Kidney epithelial cell (primary cell): Measurements from ENCODE around the gene SCARB2. TPM values are rescaled to one million over a fixed set of nuclear protein-coding genes. Genes with fewer than 3 reads are reported as not detected.

ENCODE experiments used
- DNase-seq: peaks from one replicate; pipeline ENCODE4 v3.0.0-alpha.2; 2010; ENCODE audit warnings: low read depth
- H3K27me3 ChIP-seq: 2 replicates; pipeline ENCODE4 v1.6.0; 2011; ENCODE audit warnings: low read length; ENCODE audit not compliant: control insufficient read depth, insufficient read depth
- H3K36me3 ChIP-seq: 2 replicates; pipeline ENCODE4 v1.5.1; 2011; ENCODE audit warnings: low read length; ENCODE audit not compliant: control insufficient read depth, insufficient read depth
- H3K4me3 ChIP-seq: 2 replicates; pipeline ENCODE4 v1.5.1; 2011; ENCODE audit warnings: low read depth, mild to moderate bottlenecking, control low read depth, low read length
- CTCF ChIP-seq: IDR thresholded peaks from 2 replicates; pipeline ENCODE4 v1.5.1; 2011; ENCODE audit warnings: mild to moderate bottlenecking, moderate library complexity, low read length, control low read depth, inconsistent platforms; ENCODE audit not compliant: insufficient read depth, poor library complexity, severe bottlenecking
- total RNA-seq: library from RNA; depleted of rRNA; stranded (reverse); fragments of >200 nt; gene quantifications from 2 replicates; pipeline ENCODE4 v1.2.3, GENCODE V29; 2015

SCARB2 gene
- total RNA-seq, 1 donor from 2014 or later = 141 TPM

- Histone ChIP-seq H3K4me3 (no peak overlapping the region), H3K27me3 (no peaks in the 10 kb centered on the region), H3K36me3 (no peaks in the 10 kb centered on the region)
- no peak for TF ChIP-seq CTCF
- no peak for DNase-seq
Observed at GRCh38 chr4:76175336-76175735, 38.3 kb downstream of the SCARB2 start.

GRCh38 chr4:76174216-76174615 lies 39.4 kb downstream of the SCARB2 start:
- DNase-seq = no peak
- H3K4me3 ChIP-seq = no peak overlapping the region
- H3K36me3 ChIP-seq = no peaks in the 10 kb centered on the region
- H3K27me3 ChIP-seq = no peaks in the 10 kb centered on the region
- no peak for TF ChIP-seq CTCF

DNA sequence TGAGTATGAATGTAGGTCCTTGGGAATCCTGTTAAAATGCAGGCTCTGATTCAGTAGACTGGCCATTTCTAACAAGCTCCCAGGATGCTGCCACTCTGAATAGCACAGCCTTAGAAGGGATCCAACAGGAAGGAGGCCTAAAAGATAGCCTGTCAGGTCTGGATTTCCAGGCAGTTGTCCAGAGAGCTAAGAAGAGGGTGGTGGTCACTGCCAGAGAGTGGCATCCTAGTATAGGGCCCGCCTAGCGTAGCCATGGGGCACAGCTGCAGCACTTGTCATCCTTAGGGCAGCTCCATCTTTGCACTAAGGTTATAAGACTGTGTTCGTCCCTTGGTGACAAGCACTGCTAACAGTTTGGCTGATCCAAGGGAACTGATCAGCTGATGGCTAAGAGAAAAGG lies 44.9 kb downstream of the SCARB2 start:
- no peak for DNase-seq
- H3K36me3 ChIP-seq = peaks cover 2% of the 10 kb centered on the region
- H3K27me3 ChIP-seq = no peaks in the 10 kb centered on the region
- no peak for TF ChIP-seq CTCF
- H3K4me3 ChIP-seq = no peak overlapping the region

GRCh38 chr4:76166480-76166879 lies 47.1 kb downstream of the SCARB2 start:
- peaks cover 2% of the 10 kb centered on the region for H3K36me3 ChIP-seq
- no peak for DNase-seq
- no peaks in the 10 kb centered on the region for H3K27me3 ChIP-seq
- TF ChIP-seq CTCF = no peak
- no peak overlapping the region for H3K4me3 ChIP-seq

DNA sequence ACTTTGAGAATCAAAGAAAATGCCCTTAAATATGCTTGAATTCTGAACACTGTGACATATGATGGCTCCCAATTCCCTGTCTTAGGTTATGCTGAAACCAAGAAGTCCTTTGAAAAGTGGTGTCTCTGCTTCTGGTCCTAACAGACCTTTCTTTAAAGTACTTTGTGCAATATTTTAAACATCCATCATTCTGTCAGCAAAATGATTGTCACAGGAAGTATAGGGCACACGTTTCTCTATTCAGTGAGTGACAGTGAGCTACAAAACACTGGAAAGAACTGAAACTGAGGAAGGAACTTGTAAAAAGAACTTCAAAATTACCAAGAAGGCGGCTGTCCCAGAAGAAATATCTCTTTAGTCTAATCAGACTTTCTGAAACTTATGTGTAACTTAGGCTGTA lies 53.3 kb downstream of the SCARB2 start:
- Histone ChIP-seq H3K36me3 (peaks cover 2% of the 10 kb centered on the region), H3K4me3 (no peak overlapping the region), H3K27me3 (no peaks in the 10 kb centered on the region)
- TF ChIP-seq CTCF = no peak
- no peak for DNase-seq

GRCh38 chr4:76156635-76157034 lies 57.0 kb downstream of the SCARB2 start:
- H3K36me3 ChIP-seq = peaks cover 2% of the 10 kb centered on the region
- H3K27me3 ChIP-seq = no peaks in the 10 kb centered on the region
- DNase-seq = no peak
- no peak for TF ChIP-seq CTCF
- H3K4me3 ChIP-seq = no peak overlapping the region
